A673 (cell line): ENCODE measurements around the gene ACE. TPM values are rescaled to one million over a fixed set of nuclear protein-coding genes. Genes with fewer than 3 reads are reported as not detected.

Experiments
- BruUV-seq: library from RNA; stranded (reverse); fragments of 400-500 nt; replicated peaks from 2 replicates; lab custom pipeline; 2021; lab: Mats Ljungman, UMichigan
- CTCF ChIA-PET: fragments of 300-600 bp; sonication (Branson Sonifier 250); formaldehyde crosslinking; loops from one replicate; lab custom pipeline; 2022; ENCODE audit warnings: antibody characterized with exemption; lab: Charles Lee
- POLR2A ChIA-PET: fragments of 300-600 bp; sonication (Branson Sonifier 250); formaldehyde crosslinking; loops from one replicate; lab custom pipeline; 2022; ENCODE audit warnings: antibody characterized with exemption; ENCODE audit not compliant: low non-redundant PET; lab: Charles Lee
- DNase-seq: peaks from one replicate; pipeline ENCODE4 v3.0.0-alpha.2; 2015; ENCODE audit warnings: low spot score
- H3K27ac ChIP-seq: fragments of 200-600 bp; sonication (generic); 2 replicates; pipeline ENCODE4 v1.5.1; 2016; ENCODE audit warnings: mixed run types, low read depth, mild to moderate bottlenecking, mixed read lengths, antibody characterized with exemption, low read length; ENCODE audit not compliant: poor library complexity, severe bottlenecking
- H3K27me3 ChIP-seq: fragments of 200-600 bp; sonication (generic); replicated peaks from 2 replicates; pipeline ENCODE4 v1.6.1; 2017; ENCODE audit warnings: mixed run types, low read depth, mild to moderate bottlenecking, mixed read lengths, antibody characterized with exemption, low read length; ENCODE audit not compliant: insufficient read depth, poor library complexity
- H3K36me3 ChIP-seq: fragments of 200-600 bp; sonication (generic); 2 replicates; pipeline ENCODE4 v1.6.1; 2016; ENCODE audit warnings: mixed run types, mild to moderate bottlenecking, mixed read lengths, antibody characterized with exemption, low read length; ENCODE audit not compliant: insufficient read depth, poor library complexity, severe bottlenecking
- H3K4me1 ChIP-seq: fragments of 200-600 bp; sonication (generic); 2 replicates; pipeline ENCODE4 v1.6.1; 2017; ENCODE audit warnings: mixed run types, mild to moderate bottlenecking, mixed read lengths, antibody characterized with exemption, low read length; ENCODE audit not compliant: insufficient read depth, poor library complexity, severe bottlenecking
- H3K4me3 ChIP-seq: fragments of 200-600 bp; sonication (generic); 2 replicates; pipeline ENCODE4 v1.5.1; 2016; ENCODE audit warnings: low read depth, mixed run types, mild to moderate bottlenecking, mixed read lengths, low read length; ENCODE audit not compliant: poor library complexity, severe bottlenecking
- H3K9me3 ChIP-seq: fragments of 200-600 bp; sonication (generic); 2 replicates; pipeline ENCODE4 v1.6.1; 2016; ENCODE audit warnings: mixed run types, low read depth, mild to moderate bottlenecking, mixed read lengths, antibody characterized with exemption, low read length; ENCODE audit not compliant: poor library complexity, severe bottlenecking
- CTCF ChIP-seq: fragments of 300-800, 200-600 bp; sonication (generic); conservative IDR thresholded peaks from 2 replicates; pipeline ENCODE4 v1.5.1; 2017; ENCODE audit warnings: low read depth, mild to moderate bottlenecking, antibody characterized with exemption, low read length, moderate library complexity, mixed read lengths
- EZH2 ChIP-seq: fragments of 200-600 bp; sonication (generic); IDR thresholded peaks from 2 replicates; pipeline ENCODE4 v1.6.1; 2017; ENCODE audit warnings: borderline replicate concordance, low read depth, mild to moderate bottlenecking, mixed read lengths, antibody characterized with exemption, low read length; ENCODE audit not compliant: poor library complexity, severe bottlenecking
- intact Hi-C: fragments of 100-400 bp; cut with micrococcal nuclease; formaldehyde crosslinking; loops from one replicate; pipeline ENCODE4 v1.10.0; 2022; ENCODE audit not compliant: unreplicated experiment
- total RNA-seq: library from RNA; stranded (reverse); gene quantifications from 2 replicates; pipeline ENCODE4 v1.2.3, GENCODE V29; 2021

ACE gene
- total RNA-seq, 1 experiment from 2014 or later = 2.1 TPM

DNA sequence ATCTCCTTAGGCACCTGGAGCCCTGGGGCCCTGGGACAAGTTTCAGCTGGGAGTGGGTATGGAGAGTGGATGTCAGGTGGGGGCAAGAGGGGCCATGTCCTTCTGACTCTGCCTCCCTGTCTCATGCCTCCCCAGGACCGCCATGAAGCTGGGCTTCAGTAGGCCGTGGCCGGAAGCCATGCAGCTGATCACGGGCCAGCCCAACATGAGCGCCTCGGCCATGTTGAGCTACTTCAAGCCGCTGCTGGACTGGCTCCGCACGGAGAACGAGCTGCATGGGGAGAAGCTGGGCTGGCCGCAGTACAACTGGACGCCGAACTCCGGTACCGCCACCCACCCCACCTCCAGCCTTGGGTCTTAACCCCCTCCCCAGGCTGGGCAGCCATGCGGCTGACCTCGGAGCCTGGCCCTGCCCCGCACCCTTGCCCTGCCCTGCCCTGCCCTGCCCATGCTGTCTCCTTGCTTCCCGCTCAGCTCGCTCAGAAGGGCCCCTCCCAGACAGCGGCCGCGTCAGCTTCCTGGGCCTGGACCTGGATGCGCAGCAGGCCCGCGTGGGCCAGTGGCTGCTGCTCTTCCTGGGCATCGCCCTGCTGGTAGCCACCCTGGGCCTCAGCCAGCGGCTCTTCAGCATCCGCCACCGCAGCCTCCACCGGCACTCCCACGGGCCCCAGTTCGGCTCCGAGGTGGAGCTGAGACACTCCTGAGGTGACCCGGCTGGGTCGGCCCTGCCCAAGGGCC, 20.0 kb downstream of the ACE start:
- POLR2A ChIA-PET = interaction anchor here (0.6 kb wide), 1 partner anchor 690 kb away, joined by 12 read pairs; no protein-coding TSS in a partner anchor
- no TSS peak for BruUV-seq
- DNase-seq = no peak
- Histone ChIP-seq H3K4me3 (no peak overlapping the region), H3K27me3 (peaks cover 5% of the 10 kb centered on the region), H3K4me1 (no peaks in the 10 kb centered on the region), H3K27ac (no peak overlapping the region), H3K9me3 (no peaks in the 10 kb centered on the region), H3K36me3 (no peaks in the 10 kb centered on the region)
- CTCF ChIA-PET = no interaction called here
- no peak for TF ChIP-seq CTCF
- no peak for TF ChIP-seq EZH2
- intact Hi-C loops = no loop called here

DNA sequence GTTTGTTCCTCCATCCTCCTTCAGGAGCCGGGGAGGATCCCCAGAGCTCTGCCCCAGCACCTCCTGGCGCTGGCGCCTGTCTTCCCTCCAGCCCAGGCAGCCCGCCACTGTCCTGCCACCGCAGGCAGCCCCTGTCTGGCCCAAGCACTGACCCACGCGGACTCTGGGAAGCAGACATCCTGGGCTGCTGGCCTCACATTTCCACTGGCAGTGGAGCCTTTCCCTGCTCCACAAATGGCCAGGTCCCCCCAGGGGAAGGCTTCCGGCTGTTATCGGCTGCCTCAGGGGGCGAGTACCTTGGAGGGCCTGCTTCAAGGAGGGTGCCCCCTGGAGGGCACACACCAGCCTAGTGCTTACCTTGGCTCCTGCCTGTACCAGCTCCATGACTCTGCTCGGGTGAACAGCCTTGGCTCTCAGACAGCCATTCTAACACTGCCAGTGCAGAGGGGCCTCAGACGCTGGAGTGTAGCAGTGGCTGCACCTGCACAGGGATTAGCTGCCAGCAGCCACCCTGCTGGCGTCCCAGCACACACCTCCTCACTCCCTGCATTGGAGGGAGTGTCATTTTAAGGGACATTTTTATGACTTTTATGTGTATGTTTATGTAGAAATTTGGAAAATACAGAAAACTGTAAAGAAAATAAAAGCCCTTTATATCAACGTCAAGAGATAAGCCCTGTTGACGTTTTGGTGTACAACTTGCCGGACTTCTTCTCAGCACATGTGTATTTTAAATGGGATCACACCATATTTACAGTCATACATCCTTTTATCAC, 21.0 kb downstream of the ACE start:
- intact Hi-C loops = no loop called here
- H3K4me3 ChIP-seq = no peak overlapping the region
- POLR2A ChIA-PET = interaction anchor here (0.5 kb wide), 1 partner anchor 22 kb away, joined by 4 read pairs; no protein-coding TSS in a partner anchor
- H3K9me3 ChIP-seq = no peaks in the 10 kb centered on the region
- TF ChIP-seq EZH2 (no peak), CTCF (0 out of 2 replicates have a peak, but pooled peaks have one; percentile 31)
- DNase-seq = peak; percentile 26
- no peaks in the 10 kb centered on the region for H3K4me1 ChIP-seq
- no peak overlapping the region for H3K27ac ChIP-seq
- no TSS peak for BruUV-seq
- no peaks in the 10 kb centered on the region for H3K36me3 ChIP-seq
- peaks cover 10% of the 10 kb centered on the region for H3K27me3 ChIP-seq
- CTCF ChIA-PET = no interaction called here

DNA sequence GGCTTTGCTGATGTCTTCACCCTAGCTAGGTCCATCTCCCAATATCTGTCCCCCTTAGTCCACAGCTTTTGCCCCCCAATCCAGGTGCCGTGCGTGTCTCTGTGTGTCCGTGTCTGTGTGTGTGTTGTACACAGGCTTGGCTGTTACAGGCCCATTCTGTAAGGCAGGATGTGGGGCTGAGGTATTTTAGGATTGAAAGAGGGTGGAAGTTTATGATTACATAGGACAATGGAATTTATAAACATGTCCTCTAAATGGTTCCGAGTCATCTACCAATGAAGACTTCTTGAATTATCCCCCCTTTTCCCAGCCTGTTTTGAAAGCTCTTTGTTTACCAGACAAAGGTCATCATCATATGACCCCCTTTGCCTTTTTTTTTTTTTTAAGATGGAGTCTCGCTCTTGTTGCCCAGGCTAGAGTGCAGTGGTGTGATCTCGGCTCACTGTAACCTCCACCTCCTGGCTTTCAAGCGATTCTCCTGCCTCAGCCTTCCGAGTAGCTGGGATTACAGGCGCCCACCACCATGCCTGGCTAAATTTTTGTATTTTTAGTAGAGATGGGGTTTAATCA, 21.9 kb downstream of the ACE start:
- H3K27me3 ChIP-seq = peaks cover 18% of the 10 kb centered on the region
- no peak overlapping the region for H3K4me3 ChIP-seq
- H3K4me1 ChIP-seq = no peaks in the 10 kb centered on the region
- CTCF ChIA-PET = no interaction called here
- POLR2A ChIA-PET = no interaction called here
- TF ChIP-seq CTCF (no peak), EZH2 (no peak)
- no TSS peak for BruUV-seq
- no peak for DNase-seq
- H3K27ac ChIP-seq = no peak overlapping the region
- no peaks in the 10 kb centered on the region for H3K9me3 ChIP-seq
- intact Hi-C loops = no loop called here
- H3K36me3 ChIP-seq = no peaks in the 10 kb centered on the region
